Measurements from ENCODE around the gene UBE4A.
A peak's percentile ranks its signal among the peaks of the same experiment; 100 is the strongest.
"Not testable (repeated sequence)": the region's sequence is repeated elsewhere in the genome, so short reads cannot be mapped to it uniquely, and the experiment has no call there.

Gene UBE4A

DNA sequence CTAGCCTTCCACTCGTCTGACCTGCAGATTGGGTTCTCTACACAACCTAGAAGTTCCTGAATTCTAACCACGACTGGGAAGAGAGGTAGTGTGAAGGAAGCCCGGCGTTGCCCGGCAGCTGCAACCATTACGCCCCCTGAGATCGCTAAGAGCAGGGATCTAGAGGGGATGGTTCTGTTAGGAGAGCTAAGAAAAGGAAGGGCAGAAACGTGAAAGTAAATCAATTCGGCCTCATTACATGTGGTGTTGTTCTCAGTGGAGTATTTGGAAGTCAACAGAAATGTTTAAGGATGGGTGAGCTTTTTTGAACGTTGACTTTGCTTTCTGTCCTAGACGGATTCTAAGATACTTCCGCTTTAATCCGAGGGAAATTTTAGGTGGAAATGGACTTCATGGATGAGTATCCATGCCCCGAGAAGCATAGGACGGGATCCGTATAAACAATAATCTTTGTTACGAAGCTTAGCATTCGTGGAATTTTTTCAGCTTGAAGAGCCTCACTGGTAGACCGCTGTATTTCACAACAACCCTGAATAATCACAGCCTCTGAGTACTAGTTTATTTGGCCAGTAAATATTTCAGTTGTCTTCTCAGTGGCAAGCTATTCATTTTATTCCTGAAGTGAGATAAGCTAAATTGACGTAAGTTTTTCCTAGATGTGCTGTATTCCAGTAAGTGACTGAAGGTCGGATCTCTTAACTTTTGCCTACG, 42.6 kb downstream of the UBE4A start:
- DNase-seq: no peak

DNA sequence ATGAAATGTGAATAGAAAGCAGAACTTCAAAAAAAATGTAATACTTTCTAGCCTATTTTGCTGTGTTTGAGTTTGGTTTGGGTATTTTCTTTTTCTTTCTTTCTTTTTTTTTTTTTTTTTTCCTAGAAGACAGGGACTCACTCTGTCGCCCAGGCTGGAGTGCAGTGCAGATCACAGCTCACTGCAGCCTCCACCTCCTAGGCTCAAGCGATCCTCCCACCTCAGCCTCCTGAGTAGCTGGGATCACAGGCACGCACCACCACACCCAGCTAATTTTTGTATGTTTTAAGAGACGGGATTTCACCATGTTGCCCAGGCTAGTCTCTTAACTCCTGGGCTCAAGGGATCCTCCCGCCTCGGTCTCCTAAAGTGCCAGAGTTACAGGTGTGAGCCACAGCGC, 43.2 kb downstream of the UBE4A start:
- DNase-seq: not testable (repeated sequence)

DNA sequence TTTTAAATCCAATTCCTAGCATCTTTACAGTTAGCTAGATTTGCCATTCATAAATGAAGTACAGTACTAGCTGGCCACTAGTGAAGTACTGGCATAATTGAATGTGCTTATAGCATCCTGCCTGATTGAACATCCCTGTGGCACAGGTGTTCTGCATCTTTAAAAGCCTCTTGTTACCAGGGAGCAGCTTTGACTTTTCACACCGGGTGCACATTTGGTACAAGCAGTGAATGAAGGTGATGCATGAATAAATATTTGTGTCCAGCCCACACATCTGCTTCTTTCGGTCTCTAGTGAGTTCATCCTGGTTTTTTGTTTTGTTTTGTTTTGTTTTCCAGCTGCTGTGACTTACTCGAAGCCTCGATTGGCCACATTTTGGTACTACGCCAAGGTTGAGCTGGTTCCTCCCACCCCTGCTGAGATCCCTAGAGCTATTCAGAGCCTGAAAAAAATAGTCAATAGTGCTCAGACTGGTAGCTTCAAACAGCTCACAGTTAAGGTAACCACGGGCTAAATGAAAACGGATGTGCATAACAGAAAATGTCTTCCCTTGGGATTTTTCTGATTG, 47.3 kb downstream of the UBE4A start:
- no peak for DNase-seq

DNA sequence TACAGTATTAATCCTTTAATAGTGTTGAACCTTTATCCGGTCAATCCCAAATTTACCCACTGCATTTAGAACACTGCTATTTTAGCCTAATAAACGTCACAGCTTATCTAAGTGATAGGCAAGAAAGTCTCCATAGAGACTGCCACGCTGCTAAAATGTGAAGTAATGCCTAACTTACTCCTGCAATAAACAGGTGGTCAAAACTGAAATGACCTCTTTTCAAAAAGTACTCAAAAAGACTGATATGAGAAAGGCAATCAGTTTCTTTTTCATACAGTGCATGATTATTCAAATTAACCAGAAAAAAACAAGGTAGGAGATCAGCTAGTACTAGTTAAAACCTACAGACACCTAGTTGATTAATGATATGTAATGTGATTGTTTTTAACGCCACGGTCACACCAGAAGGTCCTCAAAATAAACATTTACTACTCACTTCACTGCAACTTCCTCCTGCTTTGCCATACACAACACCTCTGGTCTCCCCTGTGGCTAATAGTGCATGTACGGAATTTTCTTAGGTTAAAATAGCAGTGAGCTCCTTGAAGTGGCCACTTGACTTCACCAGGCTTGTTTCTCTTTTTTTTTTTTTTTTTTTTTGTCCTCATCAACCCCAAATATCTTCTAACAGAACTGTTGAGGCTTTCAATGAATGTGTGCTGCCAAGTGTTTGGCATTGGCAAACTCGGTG, 50.8 kb downstream of the UBE4A start:
- DNase-seq: no peak

DNA sequence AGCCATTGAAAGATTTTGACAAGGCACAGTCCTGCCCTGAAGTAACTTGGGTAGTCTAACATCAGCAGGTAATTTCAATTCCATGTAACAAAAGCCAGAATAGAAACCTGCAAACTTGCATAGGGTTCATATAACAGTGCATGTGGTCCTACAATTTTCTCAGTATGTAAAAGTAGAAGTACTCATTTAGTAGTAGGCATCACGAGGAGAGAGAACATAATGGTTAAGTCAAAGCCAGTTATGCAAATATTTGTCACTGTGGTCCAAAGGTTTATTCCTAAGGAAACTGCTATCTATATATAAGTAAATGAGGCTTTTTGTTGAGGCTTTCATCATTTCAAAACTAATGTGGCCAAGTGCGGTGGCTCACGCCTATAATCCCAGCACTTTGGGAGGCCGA, 52.1 kb downstream of the UBE4A start:
- no peak for DNase-seq

DNA sequence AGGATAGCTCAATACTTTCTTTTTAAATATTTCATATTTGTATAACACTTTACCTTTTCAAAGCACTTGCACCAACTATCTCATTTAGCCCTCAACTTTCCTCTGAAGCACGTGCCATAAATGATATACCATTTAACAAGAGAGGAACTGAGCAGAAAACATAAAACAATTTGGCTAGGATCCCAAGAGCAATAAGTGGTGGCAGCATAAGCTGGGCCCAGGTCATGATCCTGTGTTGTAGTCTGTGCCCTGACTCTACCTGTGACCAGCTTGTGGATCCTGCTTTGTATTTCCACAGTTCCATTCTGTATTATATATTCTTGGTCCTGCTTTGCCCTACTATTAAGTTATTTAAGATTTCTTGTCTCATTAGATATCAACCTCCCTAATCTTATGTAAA, 53.5 kb downstream of the UBE4A start:
- no peak for DNase-seq

DNA sequence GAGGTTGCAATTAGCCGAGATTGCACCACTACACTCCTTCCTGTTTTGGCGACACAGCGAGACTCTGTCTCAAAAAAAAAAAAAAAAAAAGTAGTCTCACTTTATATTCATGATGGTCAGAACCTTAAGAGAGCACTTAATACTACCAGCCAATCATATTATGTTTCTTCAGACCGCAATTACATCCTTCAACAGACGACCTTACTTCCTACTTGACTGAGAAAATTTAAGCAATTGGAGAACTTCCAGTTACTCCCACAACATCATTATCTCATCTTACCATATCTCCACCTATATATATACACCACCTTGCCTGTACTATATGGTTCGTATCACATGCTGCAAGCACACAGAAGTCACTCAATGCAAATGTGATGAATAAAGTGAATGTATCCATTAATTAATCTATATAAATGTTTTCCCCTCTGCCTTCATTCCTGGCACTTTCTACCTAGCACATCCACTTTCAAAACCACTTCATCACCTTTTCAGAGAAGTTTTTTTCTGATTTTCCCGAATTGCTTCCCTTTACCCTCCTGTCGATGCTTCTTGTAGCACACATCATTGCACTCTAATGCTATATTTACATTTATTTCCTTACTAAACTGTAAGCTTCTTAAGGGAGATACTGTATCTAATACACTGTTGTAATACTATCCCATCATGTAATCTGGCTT, 55.8 kb downstream of the UBE4A start:
- no peak for DNase-seq

DNA sequence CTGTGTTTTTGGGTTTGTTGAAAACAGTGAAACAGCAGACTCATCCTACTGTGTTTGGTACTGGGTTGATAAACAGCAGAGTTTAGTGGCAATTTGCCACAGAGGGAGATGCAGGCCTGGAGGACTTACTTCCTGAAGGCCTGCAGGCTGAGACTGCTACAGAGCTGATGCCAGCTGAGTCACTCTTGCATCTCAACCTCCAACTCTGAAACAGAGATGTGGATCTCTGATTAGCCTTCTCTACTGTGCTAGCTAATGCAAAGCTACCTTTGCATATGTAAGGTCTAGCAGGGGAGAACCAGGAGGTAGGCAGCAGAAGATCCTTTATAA, 56.3 kb downstream of the UBE4A start:
- no peak for DNase-seq

DNA sequence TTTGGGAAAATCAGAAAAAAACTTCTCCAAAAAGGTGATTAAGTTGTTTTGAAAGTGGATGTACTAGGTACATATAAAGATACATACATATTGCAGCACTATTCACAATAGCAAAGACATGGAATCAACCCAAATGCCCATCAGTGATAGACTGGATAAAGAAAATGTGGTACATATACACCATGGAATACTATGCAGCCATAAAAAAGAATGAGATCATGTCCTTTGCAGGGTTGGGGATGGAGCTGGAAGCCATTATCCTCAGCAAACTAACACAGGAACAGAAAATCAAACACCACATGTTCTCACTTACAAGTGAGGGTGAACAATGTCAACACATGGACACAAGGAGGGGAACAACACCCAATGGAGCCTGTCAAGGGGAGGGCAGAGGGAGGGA, 57.5 kb downstream of the UBE4A start:
- DNase-seq: not testable (repeated sequence)

DNA sequence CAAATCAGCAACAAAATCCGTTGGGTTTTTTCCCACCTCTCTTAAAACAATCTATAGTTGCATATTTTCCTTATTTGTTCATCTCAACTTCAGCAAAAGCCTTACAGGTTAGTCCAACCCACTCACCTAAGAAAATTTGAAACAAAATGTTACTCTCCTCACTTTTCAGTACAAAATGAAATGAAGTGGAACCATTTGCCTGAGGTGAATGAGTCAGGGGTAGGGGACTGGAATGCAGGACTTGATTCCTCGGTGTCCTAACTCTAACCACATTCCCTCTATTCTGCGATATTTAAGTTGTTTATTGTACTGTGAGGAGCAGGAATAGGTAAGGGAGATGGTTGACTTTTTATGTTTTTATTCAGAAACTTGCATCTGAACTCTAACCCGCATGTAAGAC, 58.4 kb downstream of the UBE4A start:
- DNase-seq: no peak

DNA sequence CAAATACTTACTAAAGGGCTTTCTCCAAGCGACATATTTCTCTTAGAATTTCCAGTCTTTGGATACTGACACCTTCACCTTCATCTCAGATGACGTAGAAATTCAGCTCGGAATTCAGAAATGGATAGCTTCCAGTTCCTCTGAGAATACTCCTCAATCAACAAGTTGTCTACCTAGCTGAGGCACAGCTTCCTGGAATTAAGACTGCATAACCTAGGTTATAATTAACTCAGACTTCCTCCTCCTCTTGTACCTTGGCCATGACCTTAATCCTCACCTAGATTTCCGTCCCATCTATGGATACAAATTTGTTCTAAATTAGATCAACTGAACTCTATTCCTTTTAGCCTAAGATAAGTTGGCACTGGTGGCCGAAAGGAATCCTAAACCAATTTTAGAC, 59.4 kb downstream of the UBE4A start:
- no peak for DNase-seq

DNA sequence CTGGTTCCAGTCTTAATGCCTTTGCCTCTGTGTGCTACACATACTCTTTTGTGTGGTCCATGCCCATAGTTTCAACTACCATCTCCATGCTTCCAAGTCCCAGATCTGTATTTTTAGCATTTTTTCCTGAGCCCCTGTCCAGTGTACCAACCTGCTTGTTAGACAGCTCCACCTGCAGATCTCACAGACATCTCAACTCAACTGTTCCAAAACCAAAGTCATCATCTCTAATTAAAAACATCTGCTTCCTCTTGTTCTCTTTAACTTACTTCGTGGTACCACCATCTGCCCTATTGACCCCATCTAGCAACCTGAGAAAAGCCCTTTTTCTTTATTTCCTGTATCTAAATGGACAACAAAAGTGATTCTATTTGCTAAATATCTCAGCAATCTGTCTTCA, 68.3 kb downstream of the UBE4A start:
- DNase-seq: no peak

DNA sequence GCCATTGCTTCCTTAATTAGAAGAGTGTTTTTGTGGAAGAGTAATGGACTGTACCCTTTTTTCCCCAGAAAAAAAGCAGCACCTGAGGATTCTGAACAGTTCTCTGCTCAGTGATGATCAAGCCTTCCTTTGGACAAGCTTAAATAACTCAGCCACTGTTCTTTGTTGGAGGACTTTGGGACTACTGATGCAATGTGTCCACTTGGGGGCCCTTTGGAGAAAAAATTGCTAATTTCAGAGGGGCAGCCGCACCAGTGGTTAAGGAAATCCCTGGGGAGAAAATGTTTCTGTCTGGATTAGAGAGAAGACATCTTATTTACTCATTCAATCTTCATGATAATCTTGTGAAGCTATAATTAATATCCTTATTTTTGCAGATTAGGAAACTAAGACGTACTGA, 71.6 kb downstream of the UBE4A start:
- DNase-seq: no peak

DNA sequence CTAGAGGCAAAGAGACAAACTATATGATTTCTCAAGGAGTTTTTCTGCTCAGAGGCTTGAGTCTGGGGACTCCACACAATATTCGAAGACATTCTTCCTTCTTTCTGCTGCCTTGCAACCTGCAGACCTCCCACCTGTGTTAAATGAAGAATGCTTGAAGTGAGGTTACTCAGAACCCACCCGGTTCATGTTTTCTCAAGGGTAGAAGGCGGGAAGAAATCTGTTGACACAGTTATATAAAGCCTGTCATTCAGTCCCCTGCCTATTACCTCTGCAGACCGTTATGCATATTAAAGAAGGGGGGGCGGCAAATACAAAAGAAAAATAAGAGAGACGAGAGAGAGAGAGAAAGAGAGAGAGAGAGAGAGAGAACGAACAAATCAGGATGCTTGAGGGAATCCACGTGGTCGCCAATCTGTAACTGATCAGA, 74.7 kb downstream of the UBE4A start:
- DNase-seq: peak in 1 of 2 donors; percentile 46

DNA sequence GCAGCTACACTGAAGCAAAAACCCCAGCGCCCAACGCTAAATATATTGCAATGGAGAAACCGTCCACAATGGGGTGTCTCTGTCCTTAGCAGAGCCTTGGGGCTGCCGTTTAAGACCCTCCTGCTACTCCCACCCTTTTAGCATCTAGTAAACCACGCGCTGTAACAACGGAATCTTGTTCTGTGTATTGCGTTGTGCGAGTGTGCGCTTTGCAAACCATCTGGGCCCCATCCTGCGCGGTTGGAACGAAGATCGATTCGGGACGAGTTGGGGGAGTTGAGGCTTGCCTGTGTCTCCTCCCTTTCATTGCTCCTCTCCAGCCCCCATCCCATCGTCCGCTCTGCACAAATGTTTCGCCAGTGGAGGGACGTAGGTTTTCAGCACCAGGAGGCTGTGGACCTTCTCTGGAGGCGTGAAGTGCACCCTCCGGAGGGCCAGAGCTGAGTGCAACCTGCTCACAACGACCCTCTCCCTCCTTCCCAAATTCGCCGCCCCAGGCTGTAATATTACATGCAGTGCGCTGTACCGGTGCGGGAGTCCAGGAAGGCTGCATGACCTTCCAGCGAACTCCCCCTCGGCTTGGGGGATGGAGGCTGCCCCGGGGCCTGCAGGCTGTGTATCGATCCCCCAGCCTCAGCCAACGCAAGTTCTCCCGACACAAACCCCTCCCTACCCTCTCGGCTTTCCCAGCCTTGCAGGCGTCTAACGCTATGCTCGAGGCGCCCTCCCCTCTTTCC, 75.3 kb downstream of the UBE4A start:
- no peak for DNase-seq

DNA sequence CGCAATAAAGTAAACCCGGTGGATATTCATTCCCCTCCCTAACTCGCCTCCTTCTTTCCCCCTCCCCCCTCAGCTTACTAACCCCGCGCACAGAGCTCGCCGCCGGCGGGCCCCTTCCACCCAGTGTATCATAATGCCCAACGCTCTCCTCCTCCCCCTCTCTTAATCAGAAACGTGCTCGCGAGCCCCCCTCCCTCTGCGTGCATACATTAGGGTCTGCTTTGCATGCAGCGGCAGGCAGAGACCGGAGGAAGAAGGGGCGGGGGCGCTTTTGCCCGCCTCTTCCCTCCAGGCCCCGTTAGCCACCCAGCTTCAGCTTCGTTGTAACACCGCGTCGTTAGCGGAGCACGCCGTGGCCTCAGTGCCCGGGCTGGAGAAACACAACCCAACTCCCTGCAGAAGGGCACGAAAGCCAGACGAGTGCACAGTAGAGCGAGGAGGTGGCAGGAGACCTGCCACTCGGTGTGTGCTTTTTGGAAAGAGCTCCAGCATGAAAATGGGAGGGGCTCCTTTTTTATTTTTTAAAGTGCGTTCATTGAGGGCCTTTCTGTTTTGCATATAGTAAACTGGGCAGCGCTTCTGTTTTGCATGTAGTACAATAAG, 76.0 kb downstream of the UBE4A start:
- DNase-seq: peak in 1 of 2 donors; percentile 47

DNA sequence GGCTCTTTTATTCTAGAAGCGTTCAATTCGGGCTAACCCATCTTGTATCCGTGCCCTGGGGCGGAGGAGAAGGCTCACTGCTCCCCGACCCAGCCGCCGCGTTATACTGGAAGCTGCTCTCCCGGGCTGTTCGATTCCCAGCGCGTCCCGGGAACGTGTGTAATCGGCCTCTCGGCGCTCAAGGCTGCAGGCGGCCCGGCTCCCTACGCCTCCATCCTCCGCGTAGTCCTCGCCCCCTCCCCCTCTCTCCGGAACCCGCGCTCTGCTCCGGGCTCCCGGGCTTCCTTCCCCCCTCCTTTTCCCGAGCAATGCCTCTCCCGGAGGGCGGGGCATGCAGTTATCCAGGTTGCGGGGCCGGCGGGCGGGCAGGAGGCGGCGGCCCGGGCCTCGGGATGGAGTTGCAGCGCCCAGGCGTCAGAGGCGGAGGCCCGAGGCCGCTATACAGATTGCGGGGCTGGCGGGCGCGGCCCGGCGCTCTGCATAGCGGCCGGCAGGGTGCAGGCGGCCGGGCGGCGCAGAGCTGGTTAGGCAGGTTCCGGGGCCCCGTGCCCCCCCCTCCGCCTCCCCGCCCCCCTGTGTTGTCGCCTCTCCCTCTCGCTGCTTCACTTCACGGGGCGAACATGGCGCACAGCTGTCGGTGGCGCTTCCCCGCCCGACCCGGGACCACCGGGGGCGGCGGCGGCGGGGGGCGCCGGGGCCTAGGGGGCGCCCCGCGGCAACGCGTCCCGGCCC, 76.7 kb downstream of the UBE4A start, which contains the start of gene KMT2A:
KMT2A (plus strand) TSS at position 600 of the 732 bp plus-strand sequence; CDS start at position 621, 21 bp downstream.
- DNase-seq: peak; percentile 96 to 98

DNA sequence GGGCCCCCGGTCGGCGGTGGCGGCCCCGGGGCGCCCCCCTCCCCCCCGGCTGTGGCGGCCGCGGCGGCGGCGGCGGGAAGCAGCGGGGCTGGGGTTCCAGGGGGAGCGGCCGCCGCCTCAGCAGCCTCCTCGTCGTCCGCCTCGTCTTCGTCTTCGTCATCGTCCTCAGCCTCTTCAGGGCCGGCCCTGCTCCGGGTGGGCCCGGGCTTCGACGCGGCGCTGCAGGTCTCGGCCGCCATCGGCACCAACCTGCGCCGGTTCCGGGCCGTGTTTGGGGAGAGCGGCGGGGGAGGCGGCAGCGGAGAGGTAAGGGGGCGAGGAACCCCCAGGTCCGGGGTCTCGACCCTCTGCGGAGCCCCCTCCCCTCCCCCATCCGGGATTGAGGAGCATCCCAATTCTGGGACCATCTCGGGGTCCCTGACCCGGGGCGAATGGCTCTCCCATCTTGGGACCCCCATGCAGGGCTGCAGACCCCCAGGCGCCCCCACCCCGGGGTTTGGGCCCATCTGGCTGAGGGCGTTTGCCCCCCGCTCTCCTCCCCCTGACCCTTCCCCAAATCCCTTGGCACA, 77.3 kb downstream of the UBE4A start:
- DNase-seq: peak in 1 of 2 donors; percentile 54

DNA sequence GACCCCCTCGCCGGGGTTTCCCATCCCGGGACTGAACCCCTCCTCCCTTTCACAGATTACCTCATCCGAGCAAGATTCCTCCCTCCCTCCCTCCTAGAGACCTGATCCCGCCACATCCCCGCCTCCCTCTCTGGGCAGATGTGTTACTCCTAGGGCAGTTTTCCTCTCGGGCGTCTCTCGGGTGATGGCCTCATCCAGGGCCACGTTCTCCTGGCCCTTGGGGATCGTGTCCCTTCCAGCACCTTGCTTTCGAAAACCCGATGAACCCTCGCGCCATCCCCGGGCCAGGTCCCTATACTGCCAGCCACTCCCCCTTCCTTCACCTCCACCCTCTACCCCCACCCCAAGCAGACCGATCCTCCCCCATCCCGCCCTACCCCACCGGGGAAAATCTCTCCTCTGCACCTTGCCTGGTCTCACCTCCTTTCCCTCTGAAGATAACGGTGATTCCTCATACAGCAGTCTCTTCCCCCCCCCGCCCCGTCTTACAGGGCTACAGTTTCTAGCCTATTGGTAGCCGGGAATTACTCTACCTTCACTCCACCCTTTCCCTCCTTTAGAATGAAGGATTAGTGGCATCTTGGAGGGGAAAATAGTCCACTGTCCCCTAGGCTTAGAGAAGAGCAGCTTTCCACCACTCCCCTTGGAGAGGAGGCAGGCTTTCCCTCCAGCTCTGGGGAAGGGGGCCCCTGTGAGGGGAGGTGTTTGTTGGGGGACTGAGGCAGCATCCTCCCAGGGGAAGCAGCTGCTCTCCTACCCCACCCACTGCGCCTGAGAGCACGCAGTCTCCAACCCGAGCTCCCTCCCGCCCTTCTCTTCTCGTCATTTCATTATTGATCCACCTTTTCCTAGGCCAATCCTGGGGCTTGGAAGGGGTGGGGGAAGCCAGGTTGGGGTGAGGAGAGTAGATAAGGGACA, 78.1 kb downstream of the UBE4A start:
- no peak for DNase-seq

DNA sequence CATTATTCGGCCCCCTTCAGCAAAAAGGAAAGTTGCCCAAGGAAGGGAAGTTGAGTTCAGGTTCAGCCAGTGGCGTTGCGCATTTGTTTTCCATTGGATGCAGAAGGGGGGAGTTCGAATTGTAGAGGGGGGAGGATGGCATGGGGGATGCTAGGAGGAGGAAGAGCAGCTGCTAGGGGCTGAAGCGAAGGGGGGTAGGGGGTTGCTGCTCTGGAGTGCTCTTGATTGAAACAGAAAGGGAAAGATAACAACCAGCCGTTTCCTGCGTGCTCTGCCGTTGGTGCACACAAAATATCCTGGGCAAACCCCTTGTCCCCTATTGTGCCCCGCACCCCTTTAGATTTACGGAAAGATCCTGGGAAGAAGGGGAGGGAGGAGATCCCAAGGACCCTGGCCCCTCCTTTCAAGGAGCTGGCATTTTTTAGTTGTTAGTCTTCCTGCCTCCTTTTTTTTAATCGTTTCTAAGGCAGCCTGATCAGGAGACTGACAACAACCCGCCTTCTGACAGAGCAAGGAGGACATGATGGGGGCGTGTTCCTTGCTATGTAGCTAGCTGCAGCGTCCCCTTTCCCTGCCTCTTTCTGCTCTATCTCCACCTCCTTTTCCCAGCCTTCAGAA, 79.0 kb downstream of the UBE4A start:
- peak in 1 of 2 donors; percentile 70 for DNase-seq
